ENCODE results near the gene USP35.

USP35 gene

DNA sequence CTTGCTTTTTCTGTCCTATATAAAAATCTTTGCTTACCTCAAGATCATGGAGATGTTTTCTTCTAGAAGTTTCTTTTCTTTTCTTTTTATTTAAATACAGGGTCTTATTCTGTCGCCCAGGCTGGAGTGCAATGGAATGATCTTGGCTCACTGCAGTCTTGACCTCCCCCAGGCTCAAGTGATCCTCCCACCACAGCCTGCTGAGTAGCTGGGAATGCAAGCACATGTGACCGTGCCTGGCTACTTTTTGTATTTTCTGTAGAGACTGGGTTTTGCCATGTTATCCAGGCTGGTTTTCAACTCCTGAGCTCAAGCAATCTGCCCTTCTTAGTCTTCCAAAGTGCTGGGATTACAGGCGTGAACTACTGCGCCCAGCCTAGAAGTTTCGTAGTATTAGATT lies 45.3 kb downstream of the USP35 start:
- no peak for DNase-seq

DNA sequence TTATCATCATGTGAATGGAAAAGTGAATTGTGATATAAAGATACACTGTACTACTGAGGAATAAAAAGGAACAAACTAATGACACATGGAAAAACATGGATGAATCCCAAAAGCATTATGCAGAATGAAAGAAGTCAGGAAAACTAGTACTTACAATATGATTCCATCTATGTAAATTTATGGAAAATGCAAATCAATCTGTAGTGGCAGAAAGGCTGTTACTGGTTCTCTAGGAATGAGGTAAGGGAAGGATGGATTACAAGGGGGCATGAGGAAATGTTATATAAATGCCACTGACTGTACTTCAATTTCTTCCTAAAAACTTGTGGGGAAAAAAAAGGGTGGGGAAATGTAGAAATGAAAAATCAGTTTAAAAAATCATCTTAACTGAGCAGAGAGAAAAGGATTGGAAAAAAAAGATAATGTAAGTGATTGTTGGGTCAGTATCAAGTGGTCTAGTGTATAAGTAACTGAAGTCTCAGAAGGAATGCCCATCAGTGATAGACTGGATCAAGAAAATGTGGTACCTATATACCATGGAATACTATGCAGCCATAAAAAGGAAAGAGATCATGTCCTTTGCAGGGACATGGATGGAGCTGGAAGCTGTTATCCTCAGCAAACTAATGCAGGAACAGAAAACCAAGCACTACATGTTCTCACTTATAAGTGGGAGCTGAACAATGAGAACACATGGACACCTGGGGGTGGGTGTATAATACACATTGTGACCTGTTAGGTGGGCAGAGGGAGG lies 48.8 kb downstream of the USP35 start:
- no peak for DNase-seq

DNA sequence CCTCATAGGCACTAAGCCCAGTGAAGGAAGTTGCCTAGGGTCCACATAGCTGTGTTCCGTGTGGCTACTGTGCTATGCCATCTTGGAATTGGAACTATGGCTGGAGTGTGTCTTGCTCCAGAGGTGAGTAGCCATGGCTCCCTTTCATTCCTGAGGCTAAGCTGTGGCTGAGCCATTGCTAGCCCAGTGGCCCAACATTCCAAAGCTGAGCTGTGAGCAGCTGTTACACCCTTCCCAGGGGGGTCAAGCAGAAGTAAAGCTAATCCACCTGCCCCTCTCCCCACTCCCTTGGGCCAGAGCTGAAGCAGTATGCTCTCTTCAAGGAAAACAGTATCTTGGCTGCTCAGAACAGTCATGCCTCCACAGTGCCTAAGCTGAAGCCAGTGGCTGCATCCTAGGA lies 51.1 kb downstream of the USP35 start:
- no peak for DNase-seq

DNA sequence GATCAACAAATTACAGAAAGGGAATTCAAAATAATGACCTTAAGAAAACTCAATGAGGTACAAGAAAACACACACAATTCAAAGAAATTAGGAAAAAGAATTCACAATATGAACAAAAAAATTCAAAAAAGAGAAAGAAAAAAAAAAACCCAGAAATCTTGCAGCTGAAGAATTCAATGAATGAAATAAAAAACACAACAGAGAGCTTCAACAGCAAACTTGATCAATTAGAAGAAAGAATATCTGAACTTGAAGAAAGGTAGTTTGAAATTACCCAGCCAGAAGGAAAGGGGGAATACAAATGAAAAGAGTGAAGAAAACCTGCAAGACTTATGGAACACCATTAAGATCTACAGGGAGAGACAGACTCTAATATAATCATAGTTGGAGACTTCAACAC lies 52.8 kb downstream of the USP35 start:
- no peak for DNase-seq

DNA sequence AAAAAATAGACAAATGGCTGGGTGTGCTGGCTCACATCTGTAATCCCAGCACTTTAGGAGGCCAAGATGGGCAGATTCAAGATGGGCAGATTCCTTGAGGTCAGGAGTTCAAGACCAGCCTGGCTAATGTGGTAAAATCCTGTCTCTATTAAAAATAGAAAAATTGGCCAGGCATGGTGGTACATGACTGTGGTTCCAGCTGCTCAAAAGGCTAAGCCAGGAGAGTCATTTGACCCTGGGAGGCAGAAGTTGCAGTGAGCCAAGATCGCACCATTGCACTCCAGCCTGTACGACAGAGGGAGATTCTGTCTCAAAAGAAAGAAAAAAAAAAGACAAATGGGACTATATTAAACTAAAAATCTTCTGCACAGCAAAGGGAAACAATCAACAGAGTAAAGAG lies 55.4 kb downstream of the USP35 start:
- DNase-seq = no peak

DNA sequence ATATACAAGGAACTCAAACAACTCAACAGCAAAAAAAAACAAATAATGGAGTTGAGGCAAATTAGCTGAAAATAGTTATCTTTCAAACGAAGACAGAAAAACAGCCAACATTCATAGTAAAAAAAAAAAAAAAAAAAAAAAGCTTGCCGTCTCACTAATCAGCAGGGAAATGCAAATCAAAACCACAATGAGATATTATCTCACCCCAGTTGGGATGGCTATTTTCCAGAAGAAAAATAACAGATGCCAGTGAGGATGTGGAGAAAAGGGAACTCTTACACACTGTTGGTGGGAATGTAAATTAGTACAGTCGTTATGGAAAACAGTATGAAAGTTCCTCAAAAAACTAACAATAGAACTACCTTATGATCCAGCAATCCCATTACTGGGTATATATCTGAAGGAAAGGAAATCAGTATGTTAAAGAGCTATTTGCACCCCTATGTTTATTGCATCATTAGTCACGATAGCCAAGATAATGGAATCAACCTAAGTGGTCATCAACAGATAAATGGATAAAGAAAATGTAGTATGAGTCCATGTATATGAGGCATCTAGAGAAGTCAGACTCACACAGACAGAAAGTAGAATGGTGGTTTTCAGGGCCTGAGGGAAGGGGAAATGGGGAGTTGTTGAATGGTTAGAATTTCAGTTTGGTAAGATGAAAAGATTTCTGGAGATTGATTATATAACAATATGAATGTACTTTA lies 56.0 kb downstream of the USP35 start:
- DNase-seq = peak; percentile 84

DNA sequence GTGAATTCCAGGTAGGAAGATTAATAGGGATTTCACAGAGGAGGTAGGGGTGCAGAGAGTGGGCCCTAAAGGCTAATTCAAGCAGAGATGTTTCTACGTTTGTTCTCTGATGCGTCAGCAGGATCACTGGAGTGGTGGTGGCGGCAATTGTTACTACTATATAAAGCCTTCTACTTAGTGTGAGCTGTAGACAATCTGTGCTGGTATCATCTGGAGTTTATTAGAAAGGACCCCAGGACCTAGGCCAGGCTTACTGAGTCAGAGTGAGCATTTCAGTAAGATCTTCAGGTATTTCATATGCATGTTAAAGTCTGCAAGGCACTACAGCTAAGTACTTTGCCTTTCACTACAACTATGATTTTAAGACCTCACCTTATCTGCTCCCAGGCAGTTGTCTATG lies 59.5 kb downstream of the USP35 start:
- DNase-seq = no peak

DNA sequence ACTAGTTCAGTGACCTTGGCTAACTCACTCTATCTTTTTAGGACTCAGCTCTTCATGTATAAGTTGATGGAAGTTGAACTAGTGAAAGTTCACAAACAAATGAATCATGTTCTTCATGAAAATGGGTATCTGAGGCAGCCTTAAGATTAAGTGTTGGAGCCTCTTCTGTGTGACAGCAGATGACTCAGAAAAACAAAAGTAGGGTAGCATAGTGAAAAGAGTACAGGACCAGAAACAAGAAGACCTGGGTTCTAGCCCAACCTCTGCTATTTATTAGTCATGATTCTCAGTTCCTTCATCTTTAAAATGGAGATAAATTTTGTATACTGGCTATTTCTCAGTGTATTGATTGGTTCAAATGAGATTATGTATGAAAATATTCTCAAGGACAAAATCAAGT lies 60.2 kb downstream of the USP35 start:
- no peak for DNase-seq

DNA sequence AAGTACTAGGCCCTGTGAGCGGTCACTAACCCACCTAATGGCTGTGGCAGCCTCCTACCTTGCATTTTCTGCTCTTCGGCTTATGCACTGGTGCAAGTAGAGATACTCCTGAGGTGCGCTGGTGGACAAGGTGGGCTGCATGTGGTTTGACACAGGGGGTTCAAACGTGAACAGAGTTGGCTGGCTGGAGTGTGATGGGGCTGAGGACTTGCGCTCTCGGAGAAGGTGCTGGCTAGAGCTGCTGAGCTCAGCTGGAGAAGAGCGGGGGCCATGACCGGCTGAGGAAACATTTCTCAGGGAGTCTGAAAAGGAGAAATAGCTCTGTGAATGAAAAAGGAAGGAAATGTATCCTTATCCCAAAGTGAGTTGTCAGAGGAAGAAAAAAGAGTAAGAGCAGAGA lies 61.4 kb downstream of the USP35 start:
- no peak for DNase-seq

DNA sequence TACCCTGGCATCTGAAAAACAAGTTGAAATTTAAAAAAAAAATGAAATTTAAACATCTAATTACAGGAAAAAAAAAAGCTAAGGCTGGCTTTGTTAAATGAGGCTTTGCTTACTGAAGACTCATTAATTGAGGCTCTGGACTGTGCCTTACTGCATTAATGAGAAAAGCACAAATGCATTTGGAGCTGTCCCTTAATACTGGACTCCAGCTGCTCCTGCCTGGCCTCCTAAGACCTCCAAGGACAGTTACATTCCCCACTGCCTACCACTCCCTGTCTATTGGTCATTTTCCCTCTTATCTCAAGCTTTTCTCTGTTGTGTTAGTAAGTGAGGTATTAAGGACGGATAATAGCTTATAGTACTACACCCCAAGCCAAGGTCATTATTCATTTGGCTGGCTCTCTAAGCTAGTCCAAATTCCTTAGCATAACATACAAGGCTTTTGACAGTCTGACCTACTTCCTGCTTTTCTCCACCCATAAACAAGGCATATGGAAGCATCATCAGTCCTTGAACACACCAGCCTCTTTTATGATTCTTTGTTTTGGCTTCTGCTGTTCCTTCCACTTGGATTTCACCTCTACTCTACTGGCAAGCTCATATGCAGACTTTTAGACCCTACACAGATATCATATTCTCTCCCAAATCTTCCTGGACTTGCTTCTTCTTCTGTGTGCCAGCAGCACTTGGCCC lies 62.5 kb downstream of the USP35 start:
- no peak for DNase-seq

DNA sequence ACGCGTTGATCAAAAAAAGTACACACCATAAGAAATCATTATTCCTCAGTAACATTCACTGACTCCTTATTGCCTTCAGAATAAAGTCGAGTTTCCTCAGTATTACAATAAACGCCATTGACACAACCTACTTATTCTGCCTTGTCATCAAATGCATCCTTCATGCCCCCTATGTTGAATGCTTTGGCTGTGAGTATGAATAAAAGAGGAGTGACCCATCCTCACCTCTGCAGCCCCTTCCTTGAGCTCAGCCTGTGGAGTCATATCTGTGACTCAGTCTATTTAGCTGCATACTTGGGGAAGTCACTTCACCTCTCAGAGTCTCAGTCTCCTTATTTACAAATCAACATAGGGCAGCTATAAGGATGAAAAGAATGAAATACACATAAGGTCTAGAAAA lies 65.1 kb downstream of the USP35 start:
- no peak for DNase-seq

DNA sequence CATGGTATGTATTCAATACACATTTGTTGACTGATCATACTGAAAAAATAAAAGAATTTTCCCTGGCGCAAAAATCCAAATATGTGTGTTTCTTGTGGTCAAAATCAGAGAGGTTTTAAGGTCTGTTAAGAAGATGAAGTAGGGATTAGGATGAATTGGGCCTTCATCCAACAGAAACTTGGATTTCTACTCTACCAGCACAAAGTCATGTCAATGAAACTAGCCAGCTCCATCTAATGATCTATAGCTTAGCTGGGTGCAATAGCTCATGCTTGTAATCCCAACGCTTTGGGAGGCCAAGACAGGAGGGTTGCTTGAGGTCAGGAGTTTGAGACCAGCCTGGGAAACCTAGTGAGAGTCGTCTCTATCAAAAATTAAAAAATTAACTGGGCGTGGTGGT lies 65.5 kb downstream of the USP35 start:
- DNase-seq = no peak

DNA sequence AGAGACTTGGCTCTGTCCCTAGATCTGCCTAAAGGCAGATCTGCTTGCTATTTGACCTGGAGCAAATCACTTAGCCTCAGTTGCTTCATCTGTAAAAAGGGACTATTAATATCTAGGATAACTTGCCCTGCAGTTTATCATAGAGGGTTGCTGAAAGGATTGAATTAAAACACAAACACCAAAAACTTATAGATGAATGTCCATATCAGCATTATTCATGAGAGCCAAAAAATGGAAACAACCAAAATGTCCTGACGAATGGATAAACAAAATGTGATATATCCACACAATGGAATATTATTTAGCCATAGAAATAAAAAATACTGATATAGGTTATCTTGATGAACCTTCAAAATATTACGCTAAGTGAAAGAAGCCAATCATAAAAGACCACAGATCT lies 67.2 kb downstream of the USP35 start:
- DNase-seq = no peak

DNA sequence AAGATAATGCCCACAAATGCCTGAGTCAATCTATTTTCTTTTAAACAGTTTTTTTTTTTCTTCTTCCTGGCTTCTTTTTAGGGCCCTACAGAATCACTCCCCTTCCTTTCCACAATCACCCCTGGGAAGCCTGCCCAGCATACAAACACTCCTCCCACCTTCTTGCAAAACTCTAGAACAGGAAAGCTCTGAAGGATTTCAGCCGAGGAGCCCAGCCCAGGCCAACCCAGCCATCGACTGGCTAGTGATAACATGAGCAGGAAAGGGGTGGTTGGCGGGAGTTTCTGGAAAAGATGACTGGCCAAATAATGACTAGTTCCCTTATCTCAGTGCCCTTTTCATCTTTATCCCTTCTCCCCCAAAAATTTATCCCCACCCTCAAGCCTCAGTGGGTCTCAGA lies 68.2 kb downstream of the USP35 start:
- DNase-seq = no peak

DNA sequence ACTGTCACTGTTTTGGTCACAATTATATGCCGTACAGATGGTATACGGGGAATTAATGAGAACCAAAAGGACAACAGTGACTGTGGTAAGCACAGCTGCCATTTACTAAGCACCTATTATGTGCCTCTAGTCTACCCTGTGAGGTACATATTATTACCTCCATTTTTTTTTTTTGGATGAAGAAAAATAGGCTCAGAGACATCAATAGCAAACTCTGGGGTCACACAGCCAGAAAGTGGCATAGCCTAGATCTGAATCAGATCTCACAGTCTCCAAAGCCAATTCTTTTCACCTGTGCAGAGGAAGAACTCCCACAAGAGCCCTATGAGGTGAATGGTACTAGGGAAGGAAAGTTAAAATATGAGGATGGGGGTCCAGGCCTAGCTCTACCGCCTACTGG lies 68.9 kb downstream of the USP35 start:
- no peak for DNase-seq

DNA sequence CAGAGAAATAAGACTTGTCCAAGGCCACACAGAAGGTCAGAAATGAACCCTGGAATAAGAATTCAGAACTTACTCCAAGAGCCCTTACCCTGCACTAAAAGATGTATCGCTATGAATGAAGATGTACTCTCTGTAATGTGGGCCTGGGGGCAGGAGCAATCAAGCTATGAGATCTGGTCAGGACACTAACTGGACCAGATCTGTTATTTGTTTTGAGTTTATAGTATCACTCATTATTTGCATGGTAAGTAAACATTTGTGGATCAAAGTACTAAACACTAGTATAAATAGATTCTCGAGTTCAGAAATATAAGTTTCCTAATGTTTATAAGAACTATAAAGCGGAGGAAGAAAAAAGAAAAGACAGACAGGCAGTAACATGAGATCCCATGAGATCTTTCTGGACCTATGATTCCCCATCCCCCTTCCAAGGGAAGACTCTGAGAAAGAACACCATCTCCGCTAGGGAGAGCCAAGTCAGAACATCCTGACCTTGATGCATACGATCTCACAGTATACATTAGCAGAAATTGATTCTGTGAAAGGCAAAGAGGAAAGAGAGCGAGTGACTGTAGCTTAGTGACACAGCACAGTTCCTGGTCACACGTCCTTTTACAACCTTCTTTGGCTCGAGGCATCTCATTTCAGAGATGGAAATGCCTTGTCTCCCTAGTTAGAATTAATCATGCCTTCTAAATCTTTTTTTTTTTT lies 71.2 kb downstream of the USP35 start:
- DNase-seq = no peak

DNA sequence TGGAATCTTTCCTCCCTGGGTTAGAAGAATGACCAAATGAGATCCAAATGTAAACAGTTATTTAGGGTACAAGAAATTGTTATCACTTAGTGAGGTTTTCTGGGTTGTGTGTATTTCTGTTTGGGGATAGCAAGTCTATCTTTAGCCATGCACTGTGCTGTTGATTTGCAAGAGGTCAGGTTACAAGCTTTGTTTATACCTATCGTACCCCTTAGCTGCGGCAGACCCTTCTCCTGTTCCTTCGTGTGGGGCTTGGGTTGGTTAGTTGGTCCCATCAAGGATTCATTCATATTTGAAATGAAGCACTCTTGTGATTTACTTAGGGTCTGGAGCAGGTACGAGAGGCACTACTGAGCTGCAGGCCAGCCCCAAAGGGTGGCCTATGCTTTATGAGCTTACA lies 72.6 kb downstream of the USP35 start:
- no peak for DNase-seq

DNA sequence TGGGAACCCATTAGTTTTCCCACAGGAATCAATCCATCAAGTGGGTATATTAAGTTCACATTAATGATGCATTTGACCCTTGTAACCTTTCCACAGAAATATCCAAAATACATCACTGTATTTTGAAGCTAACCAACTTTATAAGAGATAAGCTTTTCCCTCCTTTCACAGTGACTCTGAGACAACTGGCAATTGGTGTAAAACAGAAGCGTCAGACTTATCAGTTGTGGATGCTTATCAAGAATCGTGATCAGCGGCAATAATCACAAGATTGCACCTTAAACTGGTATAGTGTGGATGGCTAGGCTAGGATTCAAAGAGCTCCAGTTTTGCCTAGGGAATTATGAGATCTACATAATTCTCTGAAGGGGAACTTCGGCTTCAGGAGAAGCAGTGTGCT lies 73.1 kb downstream of the USP35 start:
- no peak for DNase-seq

DNA sequence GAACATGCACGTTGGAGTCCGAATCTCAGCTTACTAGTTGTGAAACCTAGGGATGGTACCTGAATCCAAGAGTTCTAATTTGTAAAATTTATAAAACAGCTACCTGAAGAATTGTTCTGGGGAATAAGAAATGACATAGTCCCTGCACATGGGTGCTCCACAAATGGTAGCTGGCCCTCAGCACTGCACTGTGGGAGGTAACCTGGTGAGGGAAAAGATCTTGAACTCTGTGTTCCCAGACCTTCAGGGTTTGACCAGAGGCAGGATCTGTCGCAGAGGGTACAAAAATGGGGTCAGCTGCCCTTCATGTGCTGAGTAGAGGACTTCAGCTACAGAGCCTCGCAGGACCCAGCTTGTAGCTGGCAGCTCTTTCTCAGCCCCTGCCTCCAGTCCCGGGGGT lies 73.5 kb downstream of the USP35 start:
- DNase-seq = no peak

DNA sequence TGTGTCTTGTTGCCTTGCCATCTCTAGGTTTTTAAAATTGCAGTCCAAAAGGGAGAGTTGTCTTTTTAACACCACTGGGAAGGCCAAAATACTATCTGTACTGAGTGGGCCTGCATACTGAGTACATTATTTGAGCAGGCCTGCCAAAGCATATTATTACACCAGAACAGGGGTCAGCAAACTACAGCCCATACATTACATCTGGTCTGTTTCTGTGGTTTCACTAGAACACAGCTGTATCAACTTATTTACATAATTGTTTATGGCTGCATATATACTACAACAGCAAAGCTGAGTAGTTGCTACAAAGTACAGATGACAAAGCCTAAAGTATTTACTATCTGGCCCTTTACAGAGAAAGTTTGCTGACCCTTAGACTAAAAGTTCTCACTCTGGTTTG lies 74.0 kb downstream of the USP35 start:
- no peak for DNase-seq
